Loucy (cell line): ENCODE data around the gene GNPDA1.

Source experiments
- H2AFZ ChIP-seq: fragments of 200-600 bp; sonication (generic); 2 replicates; pipeline ENCODE4 v1.6.0; 2016; ENCODE audit warnings: antibody characterized with exemption, mild to moderate bottlenecking, low read length, moderate library complexity
- H3F3A ChIP-seq: fragments of 200-600 bp; 2 replicates; pipeline ENCODE4 v1.6.0; 2016; ENCODE audit warnings: antibody characterized with exemption, low read depth, mild to moderate bottlenecking
- H3K27me3 ChIP-seq: fragments of 200-600 bp; sonication (generic); 2 replicates; pipeline ENCODE4 v1.6.1; 2014; ENCODE audit warnings: low read length, mild to moderate bottlenecking; ENCODE audit not compliant: insufficient read depth, poor library complexity, severe bottlenecking
- H3K36me3 ChIP-seq: fragments of 200-600 bp; sonication (generic); 2 replicates; pipeline ENCODE4 v1.6.1; 2016; ENCODE audit warnings: low read length; ENCODE audit not compliant: insufficient read depth
- H3K4me1 ChIP-seq: fragments of 200-600 bp; sonication (generic); 2 replicates; pipeline ENCODE4 v1.5.1; 2014; ENCODE audit warnings: low read length, mild to moderate bottlenecking; ENCODE audit not compliant: insufficient read depth, poor library complexity, severe bottlenecking
- H3K4me2 ChIP-seq: fragments of 200-600 bp; sonication (generic); 2 replicates; pipeline ENCODE4 v1.6.0; 2014; ENCODE audit warnings: antibody characterized with exemption, low read length, low read depth, mild to moderate bottlenecking; ENCODE audit not compliant: poor library complexity, severe bottlenecking
- H3K4me3 ChIP-seq: fragments of 200-600 bp; sonication (generic); 2 replicates; pipeline ENCODE4 v1.5.1; 2014; ENCODE audit warnings: low read length, mild to moderate bottlenecking, mixed read lengths; ENCODE audit not compliant: poor library complexity, severe bottlenecking
- H3K79me2 ChIP-seq: fragments of 200-600 bp; sonication (generic); 2 replicates; pipeline ENCODE4 v1.6.1; 2014; ENCODE audit warnings: low read length; ENCODE audit not compliant: insufficient read depth
- H3K9ac ChIP-seq: fragments of 200-600 bp; sonication (generic); 2 replicates; pipeline ENCODE4 v1.6.0; 2014; ENCODE audit warnings: mild to moderate bottlenecking, low read depth, low read length, moderate library complexity; ENCODE audit not compliant: poor library complexity, severe bottlenecking
- H3K9me2 ChIP-seq: fragments of 200-600 bp; sonication (generic); replicated peaks from 2 replicates; pipeline ENCODE4 v1.6.1; 2016; ENCODE audit warnings: low read depth, low read length, mixed read lengths
- H3K9me3 ChIP-seq: fragments of 200-600 bp; sonication (generic); 2 replicates; pipeline ENCODE4 v1.6.1; 2014; ENCODE audit warnings: mild to moderate bottlenecking, antibody characterized with exemption, low read length, low read depth; ENCODE audit not compliant: insufficient read depth
- H4K20me1 ChIP-seq: fragments of 200-600 bp; sonication (generic); 2 replicates; pipeline ENCODE4 v1.6.0; 2014; ENCODE audit warnings: antibody characterized with exemption, low read length, mild to moderate bottlenecking; ENCODE audit not compliant: insufficient read depth, poor library complexity, severe bottlenecking
- EZH2phosphoT487 ChIP-seq: fragments of 200-600 bp; IDR thresholded peaks from 2 replicates; pipeline ENCODE4 v1.6.1; 2018; ENCODE audit warnings: antibody characterized with exemption, mild to moderate bottlenecking, moderate library complexity, borderline replicate concordance
- TF ChIP-seq, protein P1 (sequence below): fragments of 200-600 bp; sonication (generic); conservative IDR thresholded peaks from 2 replicates; pipeline ENCODE4 v1.5.1; 2014; ENCODE audit warnings: mild to moderate bottlenecking, antibody characterized with exemption, low read length

Gene GNPDA1

GRCh38 chr5:142032747-142033631 is 20.2 kb upstream of the GNPDA1 start:
- TF ChIP-seq, protein P1, sequence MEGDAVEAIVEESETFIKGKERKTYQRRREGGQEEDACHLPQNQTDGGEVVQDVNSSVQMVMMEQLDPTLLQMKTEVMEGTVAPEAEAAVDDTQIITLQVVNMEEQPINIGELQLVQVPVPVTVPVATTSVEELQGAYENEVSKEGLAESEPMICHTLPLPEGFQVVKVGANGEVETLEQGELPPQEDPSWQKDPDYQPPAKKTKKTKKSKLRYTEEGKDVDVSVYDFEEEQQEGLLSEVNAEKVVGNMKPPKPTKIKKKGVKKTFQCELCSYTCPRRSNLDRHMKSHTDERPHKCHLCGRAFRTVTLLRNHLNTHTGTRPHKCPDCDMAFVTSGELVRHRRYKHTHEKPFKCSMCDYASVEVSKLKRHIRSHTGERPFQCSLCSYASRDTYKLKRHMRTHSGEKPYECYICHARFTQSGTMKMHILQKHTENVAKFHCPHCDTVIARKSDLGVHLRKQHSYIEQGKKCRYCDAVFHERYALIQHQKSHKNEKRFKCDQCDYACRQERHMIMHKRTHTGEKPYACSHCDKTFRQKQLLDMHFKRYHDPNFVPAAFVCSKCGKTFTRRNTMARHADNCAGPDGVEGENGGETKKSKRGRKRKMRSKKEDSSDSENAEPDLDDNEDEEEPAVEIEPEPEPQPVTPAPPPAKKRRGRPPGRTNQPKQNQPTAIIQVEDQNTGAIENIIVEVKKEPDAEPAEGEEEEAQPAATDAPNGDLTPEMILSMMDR, result no peak
- TF ChIP-seq EZH2phosphoT487, result no peak
- Histone ChIP-seq H3K4me1 (no peaks in the 10 kb centered on the region), H2AFZ (no peak overlapping the region), H3K36me3 (no peaks in the 10 kb centered on the region), H3K4me3 (no peak overlapping the region), H4K20me1 (no peaks in the 10 kb centered on the region), H3K9ac (no peak overlapping the region), H3K9me2 (no peaks in the 10 kb centered on the region), H3F3A (no peaks in the 10 kb centered on the region), H3K27me3 (peaks cover 36% of the 10 kb centered on the region), H3K4me2 (no peak overlapping the region), H3K9me3 (no peaks in the 10 kb centered on the region), H3K79me2 (no peaks in the 10 kb centered on the region)

GRCh38 chr5:142032150-142032549 is 19.3 kb upstream of the GNPDA1 start:
- no peaks in the 10 kb centered on the region for H4K20me1 ChIP-seq
- H3K4me2 ChIP-seq, result no peak overlapping the region
- peaks cover 38% of the 10 kb centered on the region for H3K27me3 ChIP-seq
- H3F3A ChIP-seq, result no peaks in the 10 kb centered on the region
- no peak for TF ChIP-seq EZH2phosphoT487
- TF ChIP-seq, protein P1, result no peak
- H3K9ac ChIP-seq, result no peak overlapping the region
- H3K9me2 ChIP-seq, result no peaks in the 10 kb centered on the region
- H3K9me3 ChIP-seq, result no peaks in the 10 kb centered on the region
- H2AFZ ChIP-seq, result no peak overlapping the region
- H3K36me3 ChIP-seq, result no peaks in the 10 kb centered on the region
- H3K79me2 ChIP-seq, result no peaks in the 10 kb centered on the region
- H3K4me1 ChIP-seq, result no peaks in the 10 kb centered on the region
- no peak overlapping the region for H3K4me3 ChIP-seq

- no peak for TF ChIP-seq EZH2phosphoT487
- TF ChIP-seq, protein P1, result no peak
- H3K9me2 ChIP-seq, result no peaks in the 10 kb centered on the region
- peak overlapping the region; percentile 93 for H3K4me2 ChIP-seq
- H3K9me3 ChIP-seq, result no peaks in the 10 kb centered on the region
- no peaks in the 10 kb centered on the region for H3F3A ChIP-seq
- peaks cover 14% of the 10 kb centered on the region for H3K4me1 ChIP-seq
- H3K36me3 ChIP-seq, result no peaks in the 10 kb centered on the region
- H3K4me3 ChIP-seq, result peak overlapping the region; percentile 76
- no peaks in the 10 kb centered on the region for H3K79me2 ChIP-seq
- H3K9ac ChIP-seq, result peak overlapping the region; percentile 47
- H3K27me3 ChIP-seq, result peaks cover 52% of the 10 kb centered on the region
- no peaks in the 10 kb centered on the region for H4K20me1 ChIP-seq
- H2AFZ ChIP-seq, result peak overlapping the region; percentile 93
Measured at GRCh38 chr5:142025637-142026036, 12.8 kb upstream of the GNPDA1 start.
